Vagina (tissue), 2 donors: ENCODE measurements around the gene DSTYK. TPM values are rescaled to one million over a fixed set of nuclear protein-coding genes. Genes with fewer than 3 reads are reported as not detected.

Source experiments
- DNase-seq, 2 donors: peaks; one replicate each; pipeline ENCODE4 v3.0.0-alpha.2; 2017; ENCODE audit errors: extremely low spot score in 2 of 2
- H3K27ac ChIP-seq: fragments of 200-600 bp; sonication (generic); one replicate; pipeline ENCODE4 v1.5.1; 2019
- H3K27me3 ChIP-seq: fragments of 200-600 bp; sonication (generic); one replicate; pipeline ENCODE4 v1.5.1; 2019
- H3K36me3 ChIP-seq, 2 donors: fragments of 200-600 bp; sonication (generic); one replicate each; pipeline ENCODE4 v1.5.1; 2017 to 2019
- H3K4me1 ChIP-seq: fragments of 200-600 bp; sonication (generic); one replicate; pipeline ENCODE4 v1.5.1; 2019
- H3K4me3 ChIP-seq, 2 donors: fragments of 200-600 bp; sonication (generic); 1 replicate in 1 of 2; 2 replicates in 1 of 2; pipeline ENCODE4 v1.5.1; 2016 to 2019
- H3K9me3 ChIP-seq: fragments of 200-600 bp; sonication (generic); one replicate; pipeline ENCODE4 v1.5.1; 2019
- CTCF ChIP-seq, 3 experiments: fragments of 450-650 bp in 2 of 3; fragments of 200-600 bp in 1 of 3; sonication (generic) in 1 of 3; IDR thresholded peaks; one replicate each; pipeline ENCODE4 v1.5.1; 2017 to 2019; ENCODE audit warnings: antibody characterized with exemption in 3 of 3, mild to moderate bottlenecking in 2 of 3, moderate library complexity in 2 of 3
- POLR2A ChIP-seq, 2 donors: fragments of 450-650 bp; IDR thresholded peaks; one replicate each; pipeline ENCODE4 v1.6.1; 2017; ENCODE audit warnings: antibody characterized with exemption in 2 of 2, mild to moderate bottlenecking in 2 of 2, moderate library complexity in 2 of 2
- POLR2AphosphoS5 ChIP-seq, 2 donors: sonication (generic); formaldehyde crosslinking; IDR thresholded peaks; one replicate each; pipeline ENCODE4 v1.9.0; 2017; ENCODE audit warnings: antibody characterized with exemption in 2 of 2, mild to moderate bottlenecking in 2 of 2, low read depth in 1 of 2; ENCODE audit not compliant: insufficient read depth in 1 of 2
- intact Hi-C: fragments of 100-400 bp; cut with DNase I; formaldehyde crosslinking; loops from one replicate; pipeline ENCODE4 v1.15.1; 2023
- total RNA-seq: library from RNA; depleted of rRNA; stranded (reverse); fragments of >200 nt; gene quantifications from one replicate; pipeline ENCODE4 v1.2.3, GENCODE V29; 2016

The DSTYK gene
- total RNA-seq, 1 donor from 2014 or later: 12.0 TPM

- no peak for DNase-seq
- H3K27me3 ChIP-seq: no peaks in the 10 kb centered on the region
- intact Hi-C loops: no loop called here
- H3K9me3 ChIP-seq: no peaks in the 10 kb centered on the region
- H3K36me3 ChIP-seq: no peaks in the 10 kb centered on the region
- H3K4me1 ChIP-seq: peaks cover 25% of the 10 kb centered on the region
- no peak overlapping the region for H3K4me3 ChIP-seq
- TF ChIP-seq POLR2A (IDR thresholded peaks at IDR 0.05) (no peak), CTCF (IDR thresholded peaks at IDR 0.05) (no peak), POLR2AphosphoS5 (IDR thresholded peaks at IDR 0.05; ENCODE audit: insufficient read depth in 1 of 2, low read depth in 1 of 2) (no peak)
- no peak overlapping the region for H3K27ac ChIP-seq
These were observed 35.0 kb upstream of the DSTYK start for GRCh38 chr1:205246351-205247119.

- Histone ChIP-seq H3K4me3 (no peak overlapping the region), H3K27ac (no peak overlapping the region), H3K27me3 (no peaks in the 10 kb centered on the region), H3K9me3 (no peaks in the 10 kb centered on the region), H3K36me3 (no peaks in the 10 kb centered on the region), H3K4me1 (peaks cover 25% of the 10 kb centered on the region)
- DNase-seq: no peak
- intact Hi-C loops: no loop called here
- TF ChIP-seq POLR2AphosphoS5 (IDR thresholded peaks at IDR 0.05; ENCODE audit: insufficient read depth in 1 of 2, low read depth in 1 of 2): no peak
- TF ChIP-seq CTCF (IDR thresholded peaks at IDR 0.05): no peak
- no peak for TF ChIP-seq POLR2A (IDR thresholded peaks at IDR 0.05)
These were observed 33.6 kb upstream of the DSTYK start for GRCh38 chr1:205245096-205245495.

DNA sequence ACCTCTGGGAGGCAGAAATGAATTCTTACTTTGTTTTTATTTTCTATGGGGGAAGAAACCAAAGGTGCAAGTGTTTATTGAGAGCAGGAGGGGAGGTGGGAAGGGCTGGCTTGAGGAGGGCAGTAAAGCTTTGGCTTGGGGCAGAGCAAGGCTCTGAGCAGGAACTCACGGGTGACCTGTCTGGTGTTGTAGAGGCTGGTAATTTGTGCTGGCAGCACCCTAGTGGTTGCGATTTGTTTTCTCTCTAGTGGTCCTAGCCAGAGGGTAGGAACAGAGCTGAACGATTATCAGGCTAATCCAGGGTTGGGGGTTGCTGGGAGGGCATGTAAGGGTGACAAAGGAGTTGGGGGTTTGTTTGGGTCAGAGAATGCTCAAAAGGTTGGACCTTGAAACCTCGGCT lies 32.9 kb upstream of the DSTYK start:
- no peak for DNase-seq
- TF ChIP-seq CTCF (IDR thresholded peaks at IDR 0.05) (no peak), POLR2A (IDR thresholded peaks at IDR 0.05) (no peak), POLR2AphosphoS5 (IDR thresholded peaks at IDR 0.05; ENCODE audit: insufficient read depth in 1 of 2, low read depth in 1 of 2) (no peak)
- intact Hi-C loops: no loop called here
- no peaks in the 10 kb centered on the region for H3K27me3 ChIP-seq
- H3K4me1 ChIP-seq: peaks cover 20% of the 10 kb centered on the region
- no peaks in the 10 kb centered on the region for H3K9me3 ChIP-seq
- no peak overlapping the region for H3K27ac ChIP-seq
- H3K36me3 ChIP-seq: no peaks in the 10 kb centered on the region
- H3K4me3 ChIP-seq: no peak overlapping the region

- Histone ChIP-seq H3K27ac (no peak overlapping the region), H3K4me3 (no peak overlapping the region), H3K4me1 (peaks cover 12% of the 10 kb centered on the region)
These were observed 32.1 kb upstream of the DSTYK start for GRCh38 chr1:205243350-205244191.

More at GRCh38 chr1:205243350-205244191, 32.1 kb upstream of the DSTYK start:
- no peak for DNase-seq
- Histone ChIP-seq H3K27me3 (no peaks in the 10 kb centered on the region), H3K9me3 (no peaks in the 10 kb centered on the region), H3K36me3 (no peaks in the 10 kb centered on the region)
- TF ChIP-seq POLR2AphosphoS5 (IDR thresholded peaks at IDR 0.05; ENCODE audit: insufficient read depth in 1 of 2, low read depth in 1 of 2) (no peak), CTCF (IDR thresholded peaks at IDR 0.05) (no peak), POLR2A (IDR thresholded peaks at IDR 0.05) (no peak)
- intact Hi-C loops: no loop called here
